Hematopoietic multipotent progenitor cell treated with erythropoietin and hydrocortisone succinate and interleukin-3 and kit ligand, for 4 days (in vitro differentiated cells): ENCODE measurements around the gene KITLG.
"Not testable (repeated sequence)": the region's sequence is repeated elsewhere in the genome, so short reads cannot be mapped to it uniquely, and the experiment has no call there.

Experiments
- DNase-seq: peaks from one replicate; pipeline ENCODE4 v3.0.0-alpha.2; 2015

Gene KITLG, protein sequence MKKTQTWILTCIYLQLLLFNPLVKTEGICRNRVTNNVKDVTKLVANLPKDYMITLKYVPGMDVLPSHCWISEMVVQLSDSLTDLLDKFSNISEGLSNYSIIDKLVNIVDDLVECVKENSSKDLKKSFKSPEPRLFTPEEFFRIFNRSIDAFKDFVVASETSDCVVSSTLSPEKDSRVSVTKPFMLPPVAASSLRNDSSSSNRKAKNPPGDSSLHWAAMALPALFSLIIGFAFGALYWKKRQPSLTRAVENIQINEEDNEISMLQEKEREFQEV

DNA sequence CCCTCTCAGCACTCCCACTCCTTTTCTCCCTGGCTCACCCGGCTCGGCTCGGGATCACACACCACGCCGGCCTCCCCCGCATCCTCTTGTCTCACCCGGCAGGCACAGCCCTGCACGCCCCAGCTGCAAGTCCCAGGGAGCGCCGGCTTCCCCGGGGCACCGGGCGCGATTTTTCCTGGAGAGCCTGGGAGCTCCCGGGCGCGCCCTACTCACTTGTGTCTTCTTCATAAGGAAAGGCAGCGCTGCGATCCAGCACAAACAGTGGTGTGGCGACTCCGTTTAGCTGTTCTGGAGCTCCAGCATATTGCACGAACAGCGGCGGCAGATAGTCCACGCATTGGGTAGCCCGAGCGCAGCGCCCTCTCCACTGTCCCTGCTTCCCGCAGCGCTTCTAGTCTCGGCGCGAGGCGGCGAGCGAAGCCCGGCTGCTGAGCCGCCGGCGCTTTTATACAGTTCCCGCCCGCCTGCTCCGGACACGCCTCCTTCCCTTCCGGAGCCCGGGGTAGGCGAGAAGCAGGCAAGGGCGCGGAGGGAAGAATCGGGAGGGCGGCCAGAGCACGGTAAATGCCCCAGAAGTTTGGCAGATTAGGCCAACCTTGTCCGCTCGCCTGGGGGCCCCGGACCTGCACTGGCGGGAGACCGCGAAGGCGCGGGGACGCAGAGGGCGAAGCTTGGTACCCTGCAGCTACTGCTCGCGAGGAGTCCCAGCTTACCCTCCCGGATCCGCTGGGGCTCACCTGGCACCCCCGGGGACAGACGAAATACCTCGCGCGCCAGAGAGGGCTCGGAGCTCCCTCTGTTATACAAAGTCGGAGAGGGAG, at the start of gene KITLG:
TSS of gene KITLG (minus strand) at position 421 of the 821 bp plus-strand sequence. CDS start at position 228, 193 bp downstream.
- DNase-seq: peak; percentile 84

DNA sequence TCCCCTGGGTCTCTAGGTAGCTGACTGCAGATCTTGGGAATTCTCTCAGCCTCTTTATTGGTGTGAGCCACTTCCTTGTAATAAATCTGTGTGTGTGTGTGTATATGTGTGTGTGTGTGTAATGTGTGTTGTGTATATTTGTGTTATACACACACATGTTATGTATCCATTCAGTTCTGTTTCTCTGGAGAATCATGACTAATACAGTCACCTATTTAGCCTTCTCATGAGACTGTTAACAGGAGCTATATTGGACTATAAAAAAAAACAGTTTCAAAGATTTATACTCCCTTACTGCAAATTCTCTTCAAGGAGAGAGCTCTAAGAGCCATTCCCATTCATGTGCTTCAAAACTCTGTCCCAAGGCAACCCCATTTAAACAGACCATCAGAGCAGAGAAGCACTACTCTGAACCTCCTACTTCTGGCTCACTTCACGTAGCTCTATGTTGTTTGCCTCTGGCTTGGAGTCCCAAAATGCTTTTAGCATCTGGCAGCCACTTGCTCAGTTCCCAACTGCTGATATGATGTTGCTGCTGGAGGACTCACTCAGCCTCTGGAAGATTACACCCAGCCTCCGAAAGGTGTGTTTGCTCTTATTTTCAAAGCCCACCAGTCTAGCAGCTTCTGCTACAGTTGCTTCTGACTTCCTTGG, 48.7 kb upstream of the KITLG start:
- DNase-seq: no peak

DNA sequence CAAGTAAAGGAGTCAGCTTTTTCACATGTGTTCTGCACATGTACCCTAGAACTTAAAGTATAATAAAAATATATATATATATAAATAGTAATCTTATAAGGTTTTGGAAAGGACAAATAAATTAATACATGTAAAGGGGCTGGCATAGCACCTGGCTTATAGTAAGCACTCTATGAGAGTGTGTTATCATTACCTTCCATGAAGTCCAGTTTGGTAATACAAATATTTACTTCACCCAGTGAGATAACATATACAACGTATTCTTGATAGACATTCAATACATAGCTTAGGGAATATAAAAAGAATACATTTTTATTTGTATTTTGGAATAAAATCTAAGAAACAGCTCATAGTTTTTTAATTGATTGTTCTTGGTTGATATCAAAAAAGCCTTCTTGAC, 47.8 kb upstream of the KITLG start:
- DNase-seq: not testable (repeated sequence)

DNA sequence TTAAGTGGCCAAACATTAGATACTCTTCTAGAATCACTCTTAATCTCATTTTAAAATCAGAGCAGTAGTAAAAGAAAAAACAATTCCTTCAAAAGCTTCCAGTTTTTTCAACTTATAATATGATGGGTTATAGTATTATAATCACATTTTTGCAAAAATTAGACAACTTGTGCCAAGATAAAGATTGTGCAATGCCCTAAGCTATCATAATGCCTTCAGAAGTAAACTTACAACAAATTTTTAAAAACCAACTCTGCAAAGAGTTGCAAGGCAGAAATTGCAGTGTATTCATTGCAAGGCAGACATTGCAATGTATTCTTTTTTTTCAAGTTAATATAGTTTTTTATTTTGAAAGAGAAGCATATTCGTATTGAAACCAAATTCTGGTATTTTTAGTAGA, 47.2 kb upstream of the KITLG start:
- DNase-seq: no peak

DNA sequence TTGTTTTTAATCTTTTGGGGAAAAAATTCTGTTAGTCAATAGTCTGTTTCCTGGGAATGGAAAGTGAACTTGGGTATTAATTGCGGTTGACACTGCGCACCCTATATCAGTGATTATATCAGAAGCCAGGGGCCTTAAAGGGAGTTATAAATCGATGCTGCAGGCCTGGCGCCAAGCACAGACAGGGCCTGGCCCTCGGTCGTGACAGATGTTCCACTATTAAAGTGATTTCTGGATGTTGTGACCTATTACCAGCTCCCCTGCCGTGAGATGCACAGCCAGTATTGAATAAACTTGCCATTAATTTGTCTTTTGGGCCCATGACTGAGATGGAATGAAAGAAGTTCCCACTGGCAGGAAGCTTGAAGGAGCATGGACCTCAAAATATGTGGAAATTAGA, 45.1 kb upstream of the KITLG start:
- no peak for DNase-seq

DNA sequence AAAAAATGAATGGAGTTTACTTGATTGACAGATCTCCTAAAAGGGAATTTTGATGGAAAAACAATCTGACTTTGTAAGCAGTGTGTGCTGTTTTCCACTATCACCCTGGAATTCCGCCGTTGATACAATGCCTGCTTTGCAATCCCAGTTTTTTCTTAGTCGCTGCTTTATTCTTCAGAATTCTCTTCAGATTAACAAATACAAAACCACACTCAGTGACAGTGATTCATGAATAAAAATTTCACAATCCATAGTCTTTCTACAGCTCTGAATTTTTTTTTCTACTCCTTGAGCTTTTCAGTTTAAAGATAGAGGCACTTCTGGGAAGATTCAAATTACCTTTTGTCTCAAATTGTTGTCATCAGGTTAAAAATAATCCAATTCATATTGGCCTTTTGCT, 44.6 kb upstream of the KITLG start:
- DNase-seq: no peak

DNA sequence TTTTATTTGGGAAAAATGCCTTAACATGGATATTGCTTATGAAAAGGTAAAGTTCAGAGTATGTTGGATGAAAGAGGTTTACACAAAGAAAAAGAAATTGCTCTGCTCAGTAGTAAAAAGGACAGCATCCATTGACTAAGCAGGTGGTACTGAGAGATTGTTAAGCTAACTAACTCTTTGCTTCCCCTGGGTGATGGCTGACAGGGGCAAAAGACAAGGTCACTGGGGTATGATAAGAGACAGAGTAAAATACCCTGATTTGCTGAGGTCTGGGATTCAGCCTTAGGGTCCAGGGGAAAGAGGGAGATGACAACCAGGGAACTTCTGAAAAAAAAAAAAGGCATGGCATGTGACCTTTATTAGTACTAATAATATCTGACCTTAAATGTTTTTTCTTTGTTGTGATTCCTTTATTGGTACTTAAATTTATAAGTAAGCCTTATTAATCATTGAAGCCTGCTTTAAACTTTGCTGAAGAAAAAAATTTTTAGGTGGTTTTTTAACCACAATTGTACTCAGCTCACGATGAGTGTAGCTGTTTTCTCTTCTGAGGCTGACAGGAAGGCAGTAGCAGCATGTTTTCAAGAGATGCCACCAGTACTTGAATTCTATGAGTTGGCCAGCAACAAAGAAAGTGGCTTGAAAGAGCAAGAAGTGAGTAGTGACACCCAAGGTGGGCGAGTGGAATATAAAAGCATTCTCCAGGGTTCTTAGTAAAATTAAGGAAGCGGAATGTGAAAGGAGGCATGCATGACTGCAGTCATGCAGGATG, 43.7 kb upstream of the KITLG start:
- DNase-seq: no peak

DNA sequence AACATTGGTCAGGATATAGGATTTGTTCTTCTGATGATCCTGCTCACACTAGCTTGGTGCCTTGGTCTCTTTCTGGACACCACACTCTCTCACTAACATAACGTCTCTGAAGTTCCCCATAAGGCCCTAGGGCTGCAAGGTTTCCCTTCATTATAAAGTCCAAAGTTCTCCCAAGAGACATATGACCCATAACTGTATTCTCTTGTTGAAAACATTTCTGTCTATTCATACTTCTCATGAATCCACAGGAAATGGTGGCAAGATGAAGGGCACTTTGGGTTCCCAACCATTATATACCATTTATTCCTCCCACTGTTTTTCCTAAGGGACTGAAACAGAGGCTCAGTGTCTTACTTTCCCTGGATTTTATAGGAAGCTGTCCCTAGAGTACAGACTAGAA, 37.1 kb upstream of the KITLG start:
- no peak for DNase-seq

DNA sequence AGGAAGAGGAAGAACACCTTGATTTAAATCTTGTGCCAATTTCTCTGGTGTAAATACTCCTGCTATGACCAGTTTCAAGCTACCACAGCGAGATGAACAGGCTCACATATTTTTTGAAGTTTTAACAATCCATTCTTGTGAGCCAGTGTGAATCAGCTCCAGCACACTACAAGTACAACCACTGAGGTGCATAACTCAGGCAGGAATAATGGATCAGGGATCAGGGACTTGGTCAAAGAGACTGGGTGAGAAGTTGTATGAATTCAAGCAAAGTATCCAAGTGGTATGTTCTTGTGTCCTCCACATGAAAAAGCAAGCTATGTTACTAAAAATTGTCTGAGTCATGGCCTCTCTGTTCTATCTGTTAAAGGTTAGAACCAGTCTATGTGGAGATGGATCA, 35.2 kb upstream of the KITLG start:
- DNase-seq: no peak

DNA sequence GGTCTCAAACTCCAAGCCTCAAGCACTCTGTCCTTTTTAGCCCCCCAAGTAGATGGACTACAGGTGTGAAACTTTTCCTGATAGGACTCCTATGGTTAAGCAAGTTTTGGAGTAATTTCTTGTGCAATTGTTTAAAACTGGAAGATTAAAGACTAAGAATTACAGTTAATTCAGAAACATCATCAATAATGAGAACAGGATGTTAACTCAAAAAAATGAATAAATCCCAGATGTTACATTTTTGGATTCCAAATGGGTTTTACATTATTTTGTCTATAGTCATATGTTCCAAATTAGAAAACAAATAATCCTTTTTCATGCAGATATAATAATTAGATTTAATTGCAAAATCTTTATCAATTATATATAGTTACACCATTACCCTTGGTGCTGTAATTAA, 24.4 kb upstream of the KITLG start:
- no peak for DNase-seq

DNA sequence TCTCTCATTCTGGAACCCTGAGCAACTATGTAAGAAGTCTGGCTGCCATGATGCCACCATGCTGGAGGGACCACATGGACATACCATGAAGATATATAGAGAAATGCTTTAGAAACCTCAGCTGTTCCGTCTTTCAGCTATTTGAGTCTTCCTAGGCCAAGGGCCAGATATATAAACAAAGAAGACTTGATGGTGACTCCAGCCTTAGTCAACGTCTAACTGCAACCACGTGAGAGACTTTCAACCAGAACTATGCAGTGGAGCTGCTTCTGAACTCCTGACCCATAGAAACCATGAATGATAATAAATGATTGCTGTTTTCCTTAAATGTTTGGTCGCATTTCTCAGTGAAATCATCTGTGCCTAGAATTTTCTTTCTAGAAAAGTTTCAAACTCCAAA, 20.0 kb upstream of the KITLG start:
- DNase-seq: no peak

DNA sequence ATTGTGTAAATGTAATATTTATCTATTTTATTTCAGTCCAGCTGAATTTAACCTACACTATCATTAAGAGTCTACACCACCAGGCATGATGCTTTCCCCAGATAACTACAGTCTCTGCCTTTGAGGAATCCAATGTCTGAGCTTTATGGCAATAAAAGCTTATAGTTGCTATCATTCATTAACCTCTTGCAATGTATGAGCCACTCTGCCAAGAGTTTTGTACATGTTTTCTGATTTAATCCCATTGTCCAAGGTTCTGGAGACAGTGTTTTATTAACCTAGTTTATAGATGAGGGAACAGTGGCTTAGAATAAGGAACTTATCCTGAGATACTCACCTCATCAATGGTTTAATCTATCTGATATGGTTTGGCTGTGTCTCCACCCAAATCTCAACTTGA, 17.1 kb upstream of the KITLG start:
- no peak for DNase-seq

DNA sequence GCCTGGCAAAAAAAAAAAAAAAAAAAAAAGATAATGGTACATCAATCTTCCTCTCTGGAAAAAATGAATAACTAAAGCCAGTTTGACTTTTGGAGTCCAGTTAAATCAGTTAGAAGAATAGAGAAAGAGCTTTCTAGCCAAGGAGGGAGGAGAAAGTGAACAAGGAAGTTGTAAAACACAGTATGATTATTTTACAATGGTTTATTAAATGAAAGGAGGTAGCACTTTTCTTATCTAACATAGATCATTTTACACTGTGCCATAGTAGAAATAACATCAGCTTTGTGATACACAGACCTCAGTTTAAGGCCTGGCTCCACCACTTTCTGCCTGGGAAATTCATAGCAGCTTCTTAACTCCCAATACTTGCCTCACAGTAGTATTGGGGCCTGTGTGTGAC, 15.4 kb upstream of the KITLG start:
- DNase-seq: no peak

DNA sequence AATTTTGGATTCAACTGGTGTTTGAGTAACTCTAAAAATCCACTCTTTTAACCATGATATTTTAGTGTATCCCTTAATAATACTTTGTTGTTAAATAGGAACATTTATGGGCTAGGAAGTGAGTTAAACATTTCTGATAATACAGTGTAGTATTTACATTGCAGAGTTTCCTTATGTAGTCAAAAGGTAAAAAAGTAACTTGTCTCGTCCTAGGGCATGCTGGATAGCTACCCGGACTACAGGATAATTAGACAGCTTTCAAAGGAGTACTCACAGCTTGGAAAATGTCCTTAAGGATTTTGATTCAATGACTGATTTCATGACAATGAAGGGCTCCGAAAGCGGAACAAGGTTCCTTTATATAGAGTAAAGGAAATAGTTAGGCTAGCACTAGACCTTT, 14.5 kb upstream of the KITLG start:
- no peak for DNase-seq

DNA sequence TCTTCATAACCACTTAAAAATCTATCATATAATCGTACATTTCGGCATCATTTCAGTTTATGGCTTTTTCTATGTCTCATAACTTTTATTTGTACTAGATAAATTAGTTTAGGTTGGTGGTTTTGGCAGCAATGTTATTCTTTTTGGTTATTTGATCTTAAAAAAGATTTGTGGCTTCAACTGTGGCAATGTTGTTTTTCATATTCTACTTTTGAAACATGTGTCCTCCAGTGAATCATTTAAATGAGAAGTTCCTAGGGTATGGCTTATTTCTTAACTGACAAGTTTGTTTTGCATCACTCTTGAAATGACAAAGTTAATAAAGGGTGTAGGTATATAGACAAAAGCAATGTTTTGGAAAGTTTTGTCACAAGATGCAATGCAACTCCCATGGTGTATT, 11.1 kb upstream of the KITLG start:
- no peak for DNase-seq

DNA sequence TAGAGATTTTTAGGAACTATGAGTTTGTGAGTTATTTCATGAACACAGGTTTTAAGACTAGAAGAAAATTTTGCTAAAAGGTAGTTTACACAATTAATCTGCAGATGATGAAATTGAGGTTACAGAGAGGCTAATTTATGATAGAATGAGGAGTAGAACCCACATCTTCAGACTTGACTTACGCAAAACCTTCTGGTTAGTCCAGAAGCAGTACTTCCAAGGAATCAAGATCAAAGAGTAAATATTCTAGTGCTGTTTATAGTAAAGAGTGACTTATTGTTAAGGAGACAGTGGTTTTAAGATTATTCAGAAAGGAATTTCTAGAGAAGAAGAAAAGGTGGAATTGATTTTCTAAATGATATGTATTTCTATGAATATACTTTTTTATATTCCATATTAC, 10.6 kb upstream of the KITLG start:
- no peak for DNase-seq

DNA sequence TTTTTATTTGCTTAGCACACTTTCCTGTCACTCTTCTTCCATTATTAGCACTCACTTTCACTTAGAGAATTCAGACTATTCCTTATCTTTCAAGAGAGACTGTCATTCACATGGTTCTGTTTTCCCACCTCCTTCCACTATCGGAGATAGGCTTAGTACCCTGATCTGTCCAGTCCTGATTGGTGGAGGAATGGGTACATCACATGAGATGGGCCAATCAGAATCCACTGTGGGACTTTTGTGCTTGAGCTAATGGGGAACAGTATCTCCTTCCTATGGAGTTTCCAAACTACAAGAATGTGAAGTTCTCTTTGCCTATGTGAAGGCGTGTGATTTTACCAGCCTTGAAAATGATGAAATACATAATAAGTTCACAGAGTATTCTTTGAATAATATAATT, 4.8 kb upstream of the KITLG start:
- DNase-seq: no peak

DNA sequence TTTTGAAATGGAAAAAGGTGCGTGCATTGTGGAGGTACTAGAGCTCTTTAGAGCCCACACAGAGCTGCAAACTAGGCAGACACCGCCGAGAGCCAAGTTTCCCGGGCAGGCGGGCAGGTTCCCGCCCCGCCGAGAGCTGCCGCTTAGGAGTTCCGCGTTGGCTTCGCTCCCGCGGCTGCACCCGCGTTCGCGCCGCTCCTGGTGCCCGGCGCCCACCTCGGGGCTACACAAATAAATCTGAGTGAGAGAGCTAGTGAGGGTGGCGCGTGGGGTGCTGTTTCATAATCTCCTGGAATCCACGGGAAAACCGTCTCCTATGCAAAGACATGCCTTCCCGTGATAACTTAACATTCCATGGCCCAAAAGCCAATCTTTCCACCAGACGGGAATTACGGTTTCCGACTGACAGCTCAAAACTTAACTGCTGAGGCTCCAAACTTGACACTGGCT, 645 bp downstream of the KITLG start:
- peak; percentile 27 for DNase-seq

DNA sequence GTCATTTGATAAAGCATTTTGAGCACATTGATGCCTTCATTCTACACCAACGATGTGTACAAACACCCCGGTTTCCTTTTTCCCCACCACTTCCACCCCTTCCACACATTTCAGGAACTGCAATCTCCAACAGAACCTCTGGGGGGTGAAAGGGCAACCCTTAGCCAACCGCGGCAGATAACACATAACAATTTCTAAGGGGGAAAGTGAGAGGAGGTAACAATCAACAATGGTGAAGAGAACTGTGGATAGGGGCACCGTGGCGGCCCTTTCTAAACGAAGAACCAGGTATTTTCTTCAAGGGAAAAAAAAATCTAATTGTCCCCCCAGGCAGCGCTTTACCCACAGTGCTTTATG, 1.1 kb downstream of the KITLG start:
- DNase-seq: peak; percentile 64

DNA sequence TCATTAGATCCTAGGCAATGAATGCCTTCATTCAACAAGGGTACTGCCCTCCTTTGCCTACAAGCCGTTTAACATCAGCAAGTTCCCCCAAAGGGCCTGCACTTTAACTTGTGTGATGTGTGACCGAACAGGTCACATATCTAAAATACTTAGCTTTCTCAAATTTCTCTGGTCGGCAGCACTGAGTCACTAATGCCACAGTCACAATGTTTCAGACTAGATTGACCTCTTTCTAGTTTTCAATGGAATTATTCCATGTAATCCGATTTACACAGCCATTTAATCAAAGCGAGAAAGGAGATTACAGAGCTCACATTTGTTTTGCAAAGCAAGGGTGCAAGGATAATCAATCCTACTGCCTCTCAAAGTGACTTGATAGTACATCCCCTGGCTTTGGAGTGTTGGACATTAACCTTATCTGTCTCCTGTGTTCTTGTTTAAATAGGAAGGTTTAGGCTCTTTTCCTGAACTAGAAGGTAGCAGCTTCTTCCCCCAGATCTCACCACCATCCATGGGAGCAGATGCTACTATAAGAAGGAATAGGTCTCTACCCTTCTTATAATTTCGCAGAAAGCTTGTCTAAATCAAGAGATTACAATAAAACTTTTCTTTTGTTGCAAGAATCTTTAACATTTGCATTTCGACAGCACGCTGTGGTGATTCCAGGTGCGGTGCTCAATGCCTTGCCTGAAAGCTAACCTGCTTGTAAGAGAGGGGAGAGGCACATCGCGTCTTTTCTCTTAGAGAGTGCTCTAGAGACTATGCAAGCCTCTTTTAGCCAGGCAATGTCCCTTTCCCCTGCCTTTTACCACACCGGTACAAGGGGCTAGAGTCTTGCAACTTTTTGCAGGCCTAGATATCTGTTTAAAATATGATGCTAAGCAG, 1.8 kb downstream of the KITLG start:
- no peak for DNase-seq

DNA sequence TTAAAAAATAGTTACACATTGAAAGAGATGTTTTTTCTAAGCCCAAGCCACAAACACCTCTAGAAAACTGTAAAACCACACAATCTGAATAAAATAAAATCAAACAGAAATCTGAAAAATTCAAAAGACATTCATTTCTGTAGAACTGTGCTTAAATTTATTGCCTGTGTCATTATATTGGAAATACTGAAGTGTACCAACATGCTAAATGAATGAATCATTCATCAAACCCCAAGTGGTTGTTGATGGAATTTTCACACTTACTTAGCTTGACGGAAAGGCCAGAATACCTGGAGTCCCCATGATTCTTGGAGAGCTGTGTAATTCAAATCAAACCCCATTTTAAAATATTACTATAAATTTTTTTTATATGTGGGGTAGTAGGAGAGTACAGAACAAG, 2.7 kb downstream of the KITLG start:
- DNase-seq: no peak

DNA sequence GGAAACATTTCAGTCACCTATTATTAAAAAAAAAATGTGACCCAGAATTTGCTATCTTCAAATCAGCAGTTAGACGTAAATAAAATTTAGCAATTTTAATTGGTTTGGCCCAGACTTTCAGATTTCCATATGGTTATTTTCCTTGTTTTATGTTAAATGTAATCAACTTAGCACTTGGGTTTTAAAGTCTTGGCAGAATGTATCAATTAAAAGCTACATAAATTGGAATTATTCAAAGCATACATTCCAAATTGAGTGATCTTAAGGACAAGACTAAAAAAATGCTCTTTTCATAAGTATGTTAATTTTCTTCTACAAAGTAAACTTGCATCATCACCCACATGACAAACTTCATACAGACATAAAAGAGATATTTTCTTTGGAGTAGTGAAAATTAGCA, 3.4 kb downstream of the KITLG start:
- DNase-seq: no peak
